ENCODE data around the gene CALU.

- TF ChIP-seq CTCF (IDR thresholded peaks at IDR 0.05; ENCODE audit: low read depth, low read length) (no peak), MAX (IDR thresholded peaks at IDR 0.05; ENCODE audit: low read depth, low read length) (no peak), POLR2A (IDR thresholded peaks at IDR 0.05; ENCODE audit: extremely low read depth, insufficient read length) (no peak), MYC (IDR thresholded peaks at IDR 0.05; ENCODE audit: low read depth, low read length) (no peak)
These were observed 46.6 kb downstream of the CALU start for GRCh38 chr7:128785738-128786137.
